ENCODE results near the gene CPED1.
"Not testable (repeated sequence)": the region's sequence is repeated elsewhere in the genome, so short reads cannot be mapped to it uniquely, and the experiment has no call there.

CPED1 gene

DNA sequence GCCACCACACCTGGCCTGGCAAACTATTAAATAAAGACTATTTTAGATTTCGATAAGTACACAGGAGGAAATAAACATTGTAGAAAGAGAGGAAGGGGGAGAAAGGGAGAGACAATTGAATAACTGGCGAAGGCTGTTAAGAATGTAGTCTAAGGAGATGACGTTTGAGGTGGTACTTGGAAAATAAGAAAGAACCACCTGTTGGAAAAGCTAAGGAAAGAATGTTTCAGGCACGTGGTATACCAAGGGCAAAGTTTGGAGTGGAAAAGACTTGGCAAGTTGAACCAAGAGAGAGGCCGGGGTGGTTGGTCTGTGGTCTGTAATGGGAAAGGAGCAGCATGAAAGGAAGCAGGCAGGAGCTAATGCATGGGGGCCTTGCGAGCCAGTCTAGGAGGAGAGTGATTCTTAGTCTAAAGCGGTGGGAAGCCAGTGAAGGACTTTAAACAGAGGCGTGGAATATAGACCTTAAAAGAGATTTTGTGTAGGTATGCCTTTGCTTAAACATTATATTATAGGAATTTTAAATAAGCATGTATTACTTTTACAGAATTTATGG, 28.5 kb upstream of the CPED1 start:
- TF ChIP-seq POLR2A (IDR thresholded peaks at IDR 0.05; ENCODE audit: low read depth, low read length) = no peak
- no peak for FAIRE-seq

DNA sequence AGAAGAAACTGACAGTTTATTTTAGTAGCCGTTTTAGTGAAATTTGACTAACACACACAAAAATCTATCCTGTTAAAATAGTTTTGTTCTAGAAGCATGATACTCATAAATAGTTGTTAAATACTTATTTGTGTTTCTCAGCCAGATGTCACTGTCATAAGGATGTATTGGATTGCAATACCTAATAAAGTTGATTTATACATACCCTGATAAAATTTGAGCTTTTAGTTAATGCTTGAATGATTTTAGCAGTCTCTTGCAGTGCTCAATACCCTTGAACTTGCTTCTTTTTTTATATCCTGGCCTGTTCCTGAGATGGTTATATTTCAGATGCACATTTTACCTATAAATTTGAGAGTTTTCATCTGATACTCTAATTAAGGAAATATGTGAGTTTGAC, 27.8 kb upstream of the CPED1 start:
- FAIRE-seq (no peak), DNase-seq (ENCODE audit: insufficient read length, low spot score) (no peak)
- TF ChIP-seq POLR2A (IDR thresholded peaks at IDR 0.05; ENCODE audit: low read depth, low read length) = no peak

More for the DNA sequence above, 28.5 kb upstream of the CPED1 start:
- DNase-seq (ENCODE audit: insufficient read length, low spot score) = no peak

GRCh38 chr7:120961638-120962173, 26.8 kb upstream of the CPED1 start:
- peak; percentile 57 for FAIRE-seq
- no peak for TF ChIP-seq POLR2A (IDR thresholded peaks at IDR 0.05; ENCODE audit: low read depth, low read length)
- no peak for DNase-seq (ENCODE audit: insufficient read length, low spot score)

DNA sequence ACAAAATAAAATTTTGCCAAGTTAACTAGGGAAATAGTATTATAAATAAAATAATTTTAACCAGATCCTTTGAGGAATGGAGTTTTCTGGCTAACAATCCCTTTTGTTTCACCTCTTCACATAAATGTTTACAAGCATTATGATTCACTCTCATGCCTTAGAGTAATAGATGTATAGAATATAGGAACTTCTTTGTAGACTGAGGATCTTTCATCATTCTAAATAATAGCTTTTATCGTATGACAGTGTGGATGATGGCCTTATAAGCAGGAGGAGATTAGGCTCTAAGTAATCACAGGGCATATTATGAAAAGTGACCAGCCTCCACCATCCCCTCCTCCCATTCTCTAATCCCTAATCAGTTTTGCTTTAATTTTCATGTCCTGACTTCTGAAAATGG, 24.4 kb upstream of the CPED1 start:
- DNase-seq (ENCODE audit: insufficient read length, low spot score) (no peak), FAIRE-seq (no peak)
- no peak for TF ChIP-seq POLR2A (IDR thresholded peaks at IDR 0.05; ENCODE audit: low read depth, low read length)

GRCh38 chr7:120966961-120967360, 21.6 kb upstream of the CPED1 start:
- no peak for FAIRE-seq
- DNase-seq (ENCODE audit: insufficient read length, low spot score) = no peak
- TF ChIP-seq POLR2A (IDR thresholded peaks at IDR 0.05; ENCODE audit: low read depth, low read length) = no peak

- no peak for TF ChIP-seq POLR2A (IDR thresholded peaks at IDR 0.05; ENCODE audit: low read depth, low read length)
- DNase-seq (ENCODE audit: insufficient read length, low spot score) = no peak
- no peak for FAIRE-seq
Measured at GRCh38 chr7:120973849-120974248, 14.7 kb upstream of the CPED1 start.

DNA sequence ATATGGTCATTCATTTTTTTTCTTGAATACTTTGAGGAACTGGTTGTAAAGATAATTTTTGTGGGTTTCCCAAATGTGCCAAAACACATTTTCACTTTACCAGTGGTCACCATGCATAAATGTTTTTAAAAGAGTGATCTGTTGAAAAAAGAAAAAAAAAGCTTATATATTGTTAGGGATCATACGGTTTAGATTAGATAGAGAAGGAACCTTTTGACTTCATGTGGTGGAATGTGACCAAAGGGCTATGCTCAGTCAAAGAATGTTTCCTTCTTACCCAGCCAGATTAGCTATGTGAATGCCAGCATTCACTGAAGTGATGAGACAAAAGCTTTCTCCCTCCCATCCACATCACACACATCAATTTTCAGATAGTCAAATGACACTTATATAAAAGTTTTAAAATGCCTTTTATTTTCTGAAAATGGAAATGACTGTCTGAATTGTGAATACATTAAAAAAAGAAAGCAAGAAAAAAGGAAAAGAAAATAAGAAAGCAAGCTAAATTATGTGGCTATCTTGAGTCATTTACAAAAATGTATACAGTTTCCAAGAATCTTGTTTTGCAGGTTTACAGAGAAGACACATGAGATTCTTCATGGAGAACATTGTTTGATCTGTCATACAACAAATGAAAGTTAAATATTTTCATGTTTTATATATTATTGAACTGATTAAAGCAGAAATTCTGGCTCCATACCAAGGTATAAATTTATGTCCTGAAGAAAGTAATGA, 8.6 kb upstream of the CPED1 start:
- DNase-seq (ENCODE audit: insufficient read length, low spot score) (no peak), FAIRE-seq (no peak)
- TF ChIP-seq POLR2A (IDR thresholded peaks at IDR 0.05; ENCODE audit: low read depth, low read length) = no peak

DNA sequence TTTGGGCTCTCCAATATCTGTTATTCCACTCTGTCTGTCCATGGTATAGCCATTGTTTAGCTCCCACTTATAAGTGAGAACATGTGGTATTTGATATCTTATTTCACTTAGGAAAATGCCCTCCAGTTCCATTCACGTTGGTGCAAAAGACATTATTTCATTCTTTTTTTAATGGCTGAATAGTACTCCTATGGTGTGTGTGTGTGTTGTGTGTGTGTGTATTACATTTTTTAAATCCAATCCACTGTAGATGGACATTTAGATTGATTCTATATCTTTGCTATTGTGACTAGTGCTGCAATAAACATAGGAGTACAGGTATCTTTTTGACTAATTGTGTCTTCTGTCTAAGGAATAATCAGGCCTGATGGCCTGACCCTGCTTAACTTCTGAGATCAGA, 7.4 kb upstream of the CPED1 start:
- peak; percentile 43 for FAIRE-seq
- no peak for TF ChIP-seq POLR2A (IDR thresholded peaks at IDR 0.05; ENCODE audit: low read depth, low read length)

GRCh38 chr7:120981888-120982615, 6.5 kb upstream of the CPED1 start:
- no peak for DNase-seq (ENCODE audit: insufficient read length, low spot score)
- no peak for TF ChIP-seq POLR2A (IDR thresholded peaks at IDR 0.05; ENCODE audit: low read depth, low read length)
- peak; percentile 97 for FAIRE-seq

More for the DNA sequence above, 7.4 kb upstream of the CPED1 start:
- no peak for DNase-seq (ENCODE audit: insufficient read length, low spot score)

GRCh38 chr7:120983592-120983991, 4.9 kb upstream of the CPED1 start:
- DNase-seq (ENCODE audit: insufficient read length, low spot score); FAIRE-seq: not testable (repeated sequence)

- TF ChIP-seq POLR2A (IDR thresholded peaks at IDR 0.05; ENCODE audit: low read depth, low read length) = no peak
- DNase-seq (ENCODE audit: insufficient read length, low spot score) (no peak), FAIRE-seq (no peak)
Measured at GRCh38 chr7:120984406-120984805, 4.1 kb upstream of the CPED1 start.

- TF ChIP-seq POLR2A (IDR thresholded peaks at IDR 0.05; ENCODE audit: low read depth, low read length) = no peak
- FAIRE-seq = no peak
- no peak for DNase-seq (ENCODE audit: insufficient read length, low spot score)
Measured at GRCh38 chr7:120985130-120985758, 3.3 kb upstream of the CPED1 start.

DNA sequence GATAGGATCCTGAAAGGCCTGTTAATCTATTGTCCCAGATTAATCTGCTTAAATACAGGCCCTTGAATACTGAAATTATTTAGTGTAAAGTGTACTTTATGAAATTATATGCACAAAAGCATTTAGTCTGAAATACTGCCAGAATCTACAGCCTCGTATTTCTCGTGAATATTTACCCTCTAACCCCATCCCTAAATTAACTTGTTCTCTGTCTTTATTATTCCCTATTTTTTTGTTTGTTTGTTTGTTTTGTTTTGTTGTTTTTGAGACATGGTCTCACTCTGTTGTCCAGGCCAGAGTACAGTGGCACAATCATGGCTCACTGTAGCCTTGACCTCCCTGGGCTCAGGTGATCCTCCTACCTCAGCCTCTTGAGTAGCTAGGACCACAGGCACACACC, 2.7 kb upstream of the CPED1 start:
- no peak for TF ChIP-seq POLR2A (IDR thresholded peaks at IDR 0.05; ENCODE audit: low read depth, low read length)
- no peak for DNase-seq (ENCODE audit: insufficient read length, low spot score)
- no peak for FAIRE-seq

DNA sequence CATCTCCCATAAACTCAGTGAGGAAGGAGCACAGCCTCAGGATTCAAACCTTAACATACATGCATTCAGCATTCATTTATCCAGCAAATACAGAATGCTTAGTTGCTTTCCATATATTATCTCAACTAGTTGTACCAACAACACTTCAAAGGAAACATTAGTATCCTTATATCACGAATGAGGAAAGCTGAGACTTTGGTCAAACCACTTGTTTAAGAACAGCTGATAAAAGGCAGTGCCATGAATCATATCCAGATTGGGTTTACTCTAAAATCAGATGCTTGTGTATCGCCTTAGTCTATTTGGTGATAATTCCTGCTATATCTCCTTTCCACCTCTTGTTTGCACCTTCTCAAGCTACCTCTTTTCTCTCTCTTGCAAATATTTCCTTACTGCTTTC, 1.9 kb upstream of the CPED1 start:
- TF ChIP-seq POLR2A (IDR thresholded peaks at IDR 0.05; ENCODE audit: low read depth, low read length) = no peak
- FAIRE-seq (no peak), DNase-seq (ENCODE audit: insufficient read length, low spot score) (no peak)

Data from H54 (cell line).